Measurements from ENCODE around the gene AQP5.
"Not testable (repeated sequence)": the region's sequence is repeated elsewhere in the genome, so short reads cannot be mapped to it uniquely, and the experiment has no call there.

AQP5 gene

GRCh38 chr12:49983892-49984291 is 22.2 kb downstream of the AQP5 start:
- DNase-seq, result peak; percentile 76

GRCh38 chr12:49984476-49985359 is 23.0 kb downstream of the AQP5 start:
- no peak for DNase-seq

DNA sequence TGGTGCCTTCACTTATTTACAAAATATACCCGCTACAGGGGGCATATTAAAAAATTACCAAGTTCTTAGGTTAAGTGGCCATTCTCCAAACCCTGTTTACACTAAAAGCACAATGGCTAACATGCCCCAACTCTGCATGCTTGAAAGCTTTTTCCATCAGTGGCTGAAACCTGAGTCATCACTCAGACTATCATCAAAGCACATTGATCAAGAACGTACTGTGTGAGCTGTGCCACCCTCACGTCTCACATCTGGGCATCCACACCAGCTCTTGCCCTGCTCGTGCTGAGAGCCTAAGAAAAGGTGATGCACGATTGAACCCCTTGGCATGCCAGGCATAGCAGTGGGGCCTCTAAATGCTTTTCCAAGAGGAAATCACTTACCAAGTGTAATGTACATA is 24.3 kb downstream of the AQP5 start:
- no peak for DNase-seq

- not testable (repeated sequence) for DNase-seq
Measured at GRCh38 chr12:49986476-49986875, 24.8 kb downstream of the AQP5 start.

- DNase-seq, result no peak
Measured at GRCh38 chr12:49987625-49988303, 26.1 kb downstream of the AQP5 start.

DNA sequence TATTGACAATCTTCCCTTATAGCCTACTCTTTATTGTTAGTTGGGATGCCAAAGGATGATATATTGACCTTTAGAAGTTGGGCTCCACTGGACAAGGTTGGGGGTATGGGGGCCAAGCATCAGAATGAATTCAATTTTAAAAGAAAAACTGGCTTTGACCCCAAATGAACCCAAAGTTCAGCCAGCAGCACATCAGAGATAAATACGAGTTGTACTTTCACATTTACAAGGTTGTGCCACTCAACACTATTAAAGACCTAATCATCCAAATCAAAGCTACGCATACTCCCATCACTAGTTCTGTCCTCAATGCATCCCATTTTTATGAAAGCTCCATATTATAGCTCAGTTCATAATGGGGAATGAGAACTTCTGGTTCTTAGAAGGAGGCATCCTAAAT is 27.7 kb downstream of the AQP5 start:
- DNase-seq, result not testable (repeated sequence)

DNA sequence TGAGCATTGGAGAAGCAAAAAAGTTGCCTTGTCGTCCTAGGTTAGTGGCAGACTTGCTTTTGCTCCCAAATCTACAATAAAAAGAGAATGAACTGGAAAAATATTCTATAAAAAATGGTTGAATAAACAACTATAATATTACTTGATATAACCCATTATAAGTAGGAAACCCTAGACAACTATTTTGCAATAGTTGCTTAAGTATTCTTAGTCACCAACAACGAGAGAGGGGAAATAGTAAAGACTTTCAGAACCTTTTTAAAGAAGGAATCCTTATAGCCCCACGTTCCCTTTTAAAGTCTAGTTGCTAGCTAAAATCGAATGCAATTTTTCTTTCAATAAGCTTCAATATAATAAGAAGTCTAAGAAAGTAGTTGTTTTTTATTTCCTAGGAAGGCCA is 28.6 kb downstream of the AQP5 start:
- no peak for DNase-seq

- no peak for DNase-seq
Measured at GRCh38 chr12:49998453-49998852, 36.8 kb downstream of the AQP5 start.

DNA sequence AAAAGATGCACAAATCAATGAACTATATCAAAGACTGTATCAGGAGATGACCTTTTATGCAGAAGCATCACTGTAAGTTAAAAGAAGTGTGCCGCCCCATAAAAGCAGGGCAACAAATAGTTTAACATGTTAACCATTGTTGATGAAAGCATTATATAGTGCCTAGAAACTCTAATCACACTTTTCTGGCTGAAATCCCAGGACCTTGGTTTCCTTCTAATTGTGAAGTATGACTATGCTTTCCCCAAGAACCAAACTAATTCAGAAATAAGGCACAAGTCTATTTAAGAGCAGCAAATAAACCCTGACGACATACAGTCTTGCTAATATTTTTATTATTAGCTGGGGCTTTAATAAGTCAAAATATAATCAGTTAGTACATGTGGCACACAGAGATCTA is 41.9 kb downstream of the AQP5 start:
- no peak for DNase-seq

- no peak for DNase-seq
Measured at GRCh38 chr12:50004696-50005095, 43.0 kb downstream of the AQP5 start.

DNA sequence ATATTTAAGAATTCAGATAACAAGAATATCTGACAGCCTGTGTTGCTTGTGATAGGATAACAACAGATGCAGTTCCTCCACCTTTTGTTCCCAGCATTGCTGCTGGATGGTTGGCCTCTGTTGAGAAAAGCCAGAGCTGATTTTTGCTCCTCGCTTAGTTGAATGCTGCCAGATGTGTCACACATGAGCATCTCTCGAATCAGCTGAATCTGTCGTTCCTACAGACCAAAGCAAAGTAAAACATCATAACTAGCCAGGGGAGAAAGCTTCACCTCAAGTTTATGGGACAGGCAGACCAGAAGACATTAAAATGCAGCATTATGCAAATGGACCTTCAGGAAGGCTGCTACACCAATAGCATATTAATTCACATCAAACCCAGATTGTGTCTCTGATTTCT is 43.5 kb downstream of the AQP5 start:
- DNase-seq, result no peak

DNA sequence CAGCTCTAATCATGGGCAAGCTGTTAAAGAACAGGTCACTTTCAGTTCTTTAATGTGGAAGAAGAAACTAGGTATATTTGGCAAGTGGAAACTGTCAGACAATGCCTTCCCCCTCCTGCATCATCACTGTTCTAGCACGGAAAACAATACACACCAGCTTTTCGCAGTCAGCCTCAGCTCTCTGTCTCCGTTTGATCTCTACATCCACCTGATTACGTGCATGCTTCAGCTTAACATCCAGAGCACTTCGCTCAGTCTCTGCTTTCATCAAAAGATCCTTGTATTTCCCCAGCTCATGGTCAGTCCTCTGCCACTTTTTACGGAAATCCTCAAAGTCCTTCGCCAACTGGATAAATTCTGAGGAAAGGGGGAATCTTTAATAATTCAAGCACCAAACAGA is 44.6 kb downstream of the AQP5 start:
- no peak for DNase-seq

- no peak for DNase-seq
Measured at GRCh38 chr12:50006754-50007442, 45.2 kb downstream of the AQP5 start.

DNA sequence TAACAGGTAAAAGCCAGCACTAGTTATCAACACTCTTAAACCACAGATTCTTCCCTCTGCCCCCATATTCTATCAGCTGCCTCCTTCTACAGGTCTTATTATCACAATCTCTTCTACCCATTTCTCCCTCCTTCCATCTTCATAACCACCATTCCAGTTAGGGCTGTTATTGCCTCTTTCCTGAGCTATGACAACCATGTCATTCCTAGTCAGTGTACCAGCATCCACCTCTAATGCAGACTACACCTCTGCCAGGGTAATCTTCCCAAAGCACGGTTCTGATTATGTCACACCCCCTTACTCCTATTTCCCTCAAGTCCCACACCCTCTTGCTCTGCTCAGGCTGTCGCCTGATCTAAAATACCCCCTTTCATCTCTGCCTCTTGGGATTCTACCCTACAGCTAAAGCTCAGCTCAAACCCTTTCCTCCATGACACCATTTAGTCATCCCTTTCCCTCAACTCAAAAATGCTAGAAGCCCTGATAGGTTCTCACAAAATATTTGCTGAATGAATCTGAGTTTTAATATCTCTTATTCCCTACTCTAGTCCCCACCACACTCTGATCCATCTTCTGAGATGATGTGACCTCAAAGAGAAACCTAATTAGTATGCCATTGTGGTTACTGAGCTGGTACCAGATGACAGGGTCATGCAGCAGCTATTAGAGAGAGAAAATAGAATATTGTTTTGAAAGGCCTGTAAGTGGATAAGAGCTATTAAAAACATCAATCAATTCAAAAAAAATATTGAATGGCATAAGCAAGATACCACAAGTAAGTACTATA is 51.9 kb downstream of the AQP5 start:
- DNase-seq, result no peak

DNA sequence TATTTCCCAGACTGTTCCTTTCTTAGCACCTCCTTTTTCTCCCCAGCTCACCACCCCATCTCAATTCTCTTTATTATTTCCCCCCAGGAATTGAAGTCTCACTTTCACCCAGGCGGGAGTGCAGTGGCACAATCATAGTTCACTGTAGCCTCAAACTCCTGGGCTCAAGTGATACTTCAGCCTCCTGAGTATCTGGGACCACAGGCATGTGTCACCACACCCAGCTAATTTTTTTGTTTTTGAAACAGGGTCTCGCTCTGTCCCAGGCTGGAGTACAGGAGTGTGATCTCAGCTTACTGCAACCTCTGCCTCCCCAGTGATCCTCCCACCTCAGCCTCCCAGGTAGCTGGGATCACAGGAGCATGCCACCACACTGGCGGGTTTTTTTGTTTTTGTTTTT is 52.7 kb downstream of the AQP5 start:
- DNase-seq, result no peak
